ENCODE results near the gene TYMP.

The TYMP gene

DNA sequence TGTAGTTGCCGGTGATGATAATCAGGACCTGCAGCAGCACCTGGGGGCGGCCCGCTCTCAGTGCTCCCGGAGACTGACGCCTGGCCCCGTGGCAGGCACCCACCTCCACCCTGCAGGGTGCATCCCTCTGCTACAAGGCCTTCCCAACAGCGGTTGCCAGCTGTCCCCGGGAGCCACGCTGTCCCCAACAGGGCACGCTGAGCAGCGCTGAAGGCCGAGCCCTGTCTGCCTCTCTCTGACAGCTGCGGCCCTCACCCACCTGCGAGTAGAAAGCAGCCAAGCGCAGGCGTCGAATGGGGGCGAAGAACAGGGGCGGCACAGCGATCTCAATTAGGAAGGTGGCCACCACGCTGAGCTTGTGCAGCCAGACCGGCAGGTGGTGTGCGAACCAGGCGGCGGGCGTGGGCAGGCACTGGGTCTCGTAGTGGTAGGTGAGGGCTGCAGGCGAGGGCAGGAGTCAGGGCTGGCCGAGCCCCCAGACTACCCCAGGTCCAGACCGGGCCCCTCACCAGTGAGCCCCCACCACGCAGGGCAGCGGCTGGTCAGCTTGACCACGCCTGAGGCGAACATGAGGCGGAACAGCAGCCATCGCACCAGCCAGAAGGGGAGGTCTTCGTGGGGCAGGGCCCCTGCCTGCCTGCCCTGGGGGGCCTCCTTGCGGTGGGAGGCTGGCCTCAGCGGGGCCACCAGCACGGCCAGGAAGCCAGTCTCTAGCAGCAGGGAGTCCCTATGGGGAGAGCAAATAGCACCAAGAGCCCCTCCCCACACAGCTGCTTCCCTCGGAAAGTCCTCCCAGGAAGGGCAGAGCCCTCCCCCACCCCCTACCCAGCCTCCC lies 23.8 kb downstream of the TYMP start:
- DNase-seq (ENCODE audit: low read depth in 2 of 2): no peak

GRCh38 chr22:50505276-50505775 lies 24.5 kb downstream of the TYMP start:
- DNase-seq (ENCODE audit: low read depth in 2 of 2): no peak

- DNase-seq (ENCODE audit: low read depth in 2 of 2): no peak
Observed at GRCh38 chr22:50504369-50505211, 25.2 kb downstream of the TYMP start.

GRCh38 chr22:50503475-50504145 lies 26.2 kb downstream of the TYMP start:
- DNase-seq (ENCODE audit: low read depth in 2 of 2): no peak

GRCh38 chr22:50502628-50503474 lies 27.0 kb downstream of the TYMP start:
- no peak for DNase-seq (ENCODE audit: low read depth in 2 of 2)

GRCh38 chr22:50502096-50502495 lies 27.7 kb downstream of the TYMP start:
- no peak for DNase-seq (ENCODE audit: low read depth in 2 of 2)

DNA sequence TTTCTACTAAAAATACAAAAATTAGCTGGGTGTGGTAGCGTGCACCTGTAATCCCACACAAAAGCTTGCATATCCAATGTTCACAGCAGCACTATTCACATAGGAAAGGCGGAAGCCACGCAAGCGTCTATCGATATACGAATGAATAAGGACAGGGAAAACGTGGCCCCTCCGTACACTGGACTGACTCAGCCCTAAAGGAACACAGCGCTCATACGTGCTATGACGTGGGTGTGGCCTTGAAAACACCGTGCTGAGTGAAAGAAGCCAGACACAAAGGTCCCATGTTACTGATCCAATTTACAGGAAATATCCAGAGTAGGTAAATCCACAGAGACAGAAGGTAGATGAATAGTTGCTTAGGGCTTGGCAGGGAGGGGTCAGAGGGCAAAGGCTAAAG lies 29.4 kb downstream of the TYMP start:
- no peak for DNase-seq (ENCODE audit: low read depth in 2 of 2)

DNA sequence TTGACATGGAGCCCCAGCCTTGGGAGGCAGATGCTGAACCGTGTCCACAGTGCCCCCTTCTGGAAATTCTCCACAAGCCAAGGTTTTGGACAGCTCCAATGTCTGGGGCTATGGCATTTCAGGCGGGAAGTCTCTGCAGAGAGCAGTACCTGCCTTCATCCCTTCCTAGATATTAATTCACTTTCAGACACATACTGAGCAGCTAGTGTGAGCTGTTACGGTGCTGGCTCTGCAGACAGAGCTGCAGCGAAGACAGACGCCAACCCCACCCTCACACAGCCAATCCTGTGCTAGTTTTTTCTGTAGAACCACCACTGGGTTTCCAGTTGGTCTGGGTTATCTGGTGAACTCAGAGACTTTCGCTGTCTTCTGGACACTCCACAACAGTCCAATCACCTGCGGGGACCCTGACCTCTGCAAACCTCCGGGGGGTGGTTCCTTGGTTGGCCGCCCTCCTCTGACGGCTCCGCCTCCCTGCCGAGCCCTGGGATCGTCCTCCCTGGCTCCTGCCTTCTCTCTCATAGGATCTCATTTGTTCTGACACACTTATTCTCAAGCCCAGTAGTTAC lies 31.4 kb downstream of the TYMP start:
- peak; percentile 39 to 51 for DNase-seq (ENCODE audit: low read depth in 2 of 2)

DNA sequence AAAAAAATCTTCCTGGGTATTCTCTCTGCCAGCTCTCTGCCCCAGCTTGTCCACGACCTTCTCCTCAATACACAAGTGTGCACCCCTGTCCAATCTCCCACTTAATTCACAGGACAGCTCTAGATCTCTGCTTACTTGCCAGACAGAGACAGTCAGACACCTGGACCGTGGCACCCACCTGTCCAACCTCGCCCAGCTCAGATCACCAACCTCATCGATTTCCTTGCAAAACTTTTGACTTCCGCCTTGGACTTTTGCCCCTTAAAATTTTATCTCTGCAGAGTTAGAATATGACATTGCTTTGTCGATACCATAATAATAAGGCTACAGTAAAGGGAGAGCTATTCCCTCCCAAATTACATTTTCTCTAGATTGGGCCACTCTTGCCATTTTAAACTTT lies 32.7 kb downstream of the TYMP start:
- no peak for DNase-seq (ENCODE audit: low read depth in 2 of 2)

- DNase-seq (ENCODE audit: low read depth in 2 of 2): no peak
Observed at GRCh38 chr22:50490531-50491308, 39.1 kb downstream of the TYMP start.

GRCh38 chr22:50489363-50490243 lies 40.2 kb downstream of the TYMP start:
- no peak for DNase-seq (ENCODE audit: low read depth in 2 of 2)

DNA sequence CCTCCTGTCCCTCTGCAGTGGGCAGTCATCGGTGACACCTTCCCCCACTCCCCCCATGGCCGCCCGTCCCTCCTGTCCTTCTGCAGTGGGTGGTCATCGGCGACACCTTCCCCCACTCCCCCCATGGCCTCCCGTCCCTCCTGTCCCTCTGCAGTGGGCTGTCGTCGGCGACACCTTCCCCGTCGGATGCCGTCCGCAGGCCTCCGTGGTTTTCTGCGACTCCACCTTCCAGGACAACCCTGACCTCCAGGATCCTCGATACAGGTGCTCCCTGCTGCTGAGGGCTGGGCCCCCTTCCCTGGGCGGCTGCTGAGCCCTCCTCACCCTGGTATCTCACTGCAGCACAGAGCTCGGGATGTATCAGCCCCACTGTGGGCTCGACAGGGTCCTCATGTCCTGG lies 40.9 kb downstream of the TYMP start:
- no peak for DNase-seq (ENCODE audit: low read depth in 2 of 2)

DNA sequence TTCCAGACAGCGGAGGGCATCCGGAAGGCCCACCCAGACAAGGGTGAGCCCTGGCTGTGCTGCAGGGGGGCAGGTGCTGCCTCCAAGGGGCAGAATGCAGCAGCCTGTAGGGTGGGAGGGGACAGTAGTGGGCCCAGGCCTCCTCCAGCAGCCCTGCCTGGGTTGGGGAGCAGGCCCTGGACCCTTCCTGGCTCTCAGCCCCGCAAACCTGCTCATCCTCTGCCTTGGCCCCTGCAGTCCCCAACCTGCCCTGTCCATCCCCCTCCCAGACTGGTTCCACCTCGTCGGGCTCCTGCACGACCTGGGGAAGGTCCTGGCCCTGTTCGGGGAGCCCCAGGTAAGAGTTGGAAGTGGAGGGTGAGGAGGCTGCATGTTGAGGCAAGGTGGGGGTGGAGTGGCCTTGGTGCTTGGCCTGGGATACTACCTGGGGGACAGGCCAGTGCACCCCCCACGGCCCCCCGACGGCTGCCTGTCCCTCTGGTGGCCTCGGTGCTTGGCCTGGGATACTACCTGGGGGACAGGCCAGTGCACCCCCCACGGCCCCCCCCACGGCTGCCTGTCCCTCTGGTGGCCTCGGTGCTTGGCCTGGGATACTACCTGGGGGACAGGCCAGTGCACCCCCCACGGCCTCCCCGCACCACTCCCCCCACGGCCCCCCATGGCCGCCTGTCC lies 41.7 kb downstream of the TYMP start:
- DNase-seq (ENCODE audit: low read depth in 2 of 2): no peak

DNA sequence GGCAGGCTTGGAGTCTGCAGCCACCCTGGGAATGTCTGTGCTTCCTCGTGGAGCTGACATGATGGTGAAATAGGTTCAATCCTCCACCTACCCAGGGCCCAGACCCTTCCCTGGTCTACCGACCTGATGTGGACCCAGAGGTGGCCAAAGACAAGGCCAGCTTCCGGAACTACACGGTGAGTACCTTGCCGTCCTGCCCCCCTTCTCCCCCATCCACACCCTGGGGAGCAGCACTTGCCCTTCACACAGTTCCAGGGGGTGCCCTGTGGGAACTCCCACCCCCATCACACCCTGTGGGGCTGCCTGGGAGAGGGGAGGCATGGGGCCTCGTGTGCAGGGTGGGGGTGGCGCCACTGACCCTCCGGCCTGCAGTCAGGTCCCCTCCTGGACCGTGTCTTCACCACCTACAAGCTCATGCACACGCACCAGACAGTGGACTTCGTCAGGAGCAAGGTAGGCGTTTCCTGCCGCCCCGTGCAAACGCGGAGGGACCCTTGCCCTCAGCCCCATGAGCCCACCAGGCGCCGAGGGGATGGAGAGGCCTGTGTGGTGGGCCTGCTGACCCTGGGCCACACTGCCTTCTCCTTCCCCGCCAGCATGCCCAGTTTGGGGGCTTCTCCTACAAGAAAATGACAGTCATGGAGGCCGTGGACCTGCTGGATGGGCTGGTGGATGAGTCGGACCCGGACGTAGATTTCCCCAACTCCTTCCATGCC lies 42.4 kb downstream of the TYMP start:
- DNase-seq (ENCODE audit: low read depth in 2 of 2): no peak

DNA sequence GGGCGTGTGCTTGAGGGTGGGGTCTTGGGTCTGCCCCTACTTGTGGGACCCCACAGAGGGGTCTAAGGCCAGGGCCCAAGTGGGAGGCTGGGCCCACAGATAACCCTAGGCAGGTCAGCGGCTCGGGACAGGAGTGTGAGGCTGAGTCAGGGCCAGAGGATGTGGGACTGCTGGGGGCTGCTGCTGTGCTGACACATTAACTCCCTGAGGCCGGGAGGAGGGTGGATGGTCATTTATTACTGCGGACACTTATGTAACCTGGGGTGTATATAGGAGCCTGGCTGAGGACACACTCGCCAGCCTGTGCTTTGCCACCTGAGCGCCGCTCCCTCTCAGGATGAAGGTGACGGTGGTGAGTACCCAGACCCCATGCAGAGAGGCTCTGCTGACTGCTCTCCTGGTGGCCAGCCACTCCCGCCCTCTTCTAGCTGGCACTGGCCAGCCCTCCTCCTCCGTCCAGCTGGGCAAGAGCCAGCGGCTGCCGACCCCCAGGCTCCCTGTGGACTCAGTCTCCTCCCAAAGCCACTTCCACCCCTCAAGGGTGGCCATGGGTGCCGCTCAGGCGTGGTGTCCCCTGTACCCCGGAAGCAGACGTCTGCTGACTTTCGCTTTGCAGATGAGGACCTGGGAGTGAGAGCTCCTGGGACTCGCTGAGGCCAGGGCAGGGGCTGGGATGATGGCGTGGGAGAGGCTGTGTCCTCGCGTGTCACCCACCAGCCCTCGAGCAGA lies 43.1 kb downstream of the TYMP start, which contains the start of gene MIOX:
Gene MIOX, plus strand, starts transcription at position 299 of the 729 bp plus-strand sequence. Its CDS starts 39 bp downstream, at position 338.
- DNase-seq (ENCODE audit: low read depth in 2 of 2): no peak

DNA sequence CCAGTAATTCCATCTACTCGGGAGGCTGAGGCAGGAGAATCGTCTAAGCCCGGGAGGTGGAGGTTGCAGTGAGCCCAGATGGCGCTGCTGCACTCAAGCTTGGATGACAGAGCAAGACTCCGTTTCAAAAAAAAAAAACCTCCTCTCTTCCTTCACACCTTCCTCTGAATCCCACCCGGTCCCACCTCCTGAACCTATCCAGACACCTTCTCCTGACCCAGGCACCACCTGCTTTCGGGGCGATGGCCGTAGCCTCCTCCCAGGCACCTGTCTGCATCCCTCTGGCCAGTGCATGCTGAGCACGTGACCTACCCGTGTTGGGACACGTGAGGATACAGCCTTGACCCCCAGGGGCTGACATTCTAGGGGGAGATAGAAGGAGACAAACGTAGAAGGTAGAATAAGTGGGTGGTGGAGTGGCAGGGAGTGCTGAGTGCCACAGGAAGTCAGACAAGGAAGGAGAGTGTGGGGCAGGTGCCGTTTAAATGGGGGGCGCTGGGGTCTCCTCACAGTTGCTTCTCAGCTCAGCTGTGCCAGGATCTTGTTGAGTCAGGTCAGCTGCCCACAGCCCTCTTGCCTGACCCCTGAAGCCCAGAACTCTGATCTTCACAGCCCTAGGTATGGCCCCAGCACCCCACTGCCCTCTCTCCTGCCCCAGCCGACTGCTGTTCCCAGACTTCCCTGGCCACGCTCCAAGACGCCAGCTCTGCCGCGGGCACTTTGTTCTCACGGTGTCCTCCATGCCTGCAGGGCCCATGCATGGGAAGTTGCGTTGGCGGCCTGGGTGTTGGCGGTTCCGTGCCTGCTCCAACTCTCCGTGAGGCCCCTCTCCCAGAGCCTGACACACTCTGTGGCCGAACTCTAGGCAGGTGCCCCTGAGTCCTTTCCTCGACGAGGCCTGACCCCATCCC lies 44.3 kb downstream of the TYMP start:
- DNase-seq (ENCODE audit: low read depth in 2 of 2): no peak

Measured in activated CD8-positive, alpha-beta memory T cell treated with anti-CD3 and anti-CD28 coated beads for 4 hours (primary cell).